Left forelimb (tissue), 1 donor: ENCODE results near the gene MKNK2.
"Not testable (repeated sequence)": the region's sequence is repeated elsewhere in the genome, so short reads cannot be mapped to it uniquely, and the experiment has no call there.

ENCODE experiments used
- DNase-seq: peaks from one replicate; pipeline ENCODE4 v3.0.0-alpha.2; 2018; ENCODE audit warnings: low spot score

Gene MKNK2

DNA sequence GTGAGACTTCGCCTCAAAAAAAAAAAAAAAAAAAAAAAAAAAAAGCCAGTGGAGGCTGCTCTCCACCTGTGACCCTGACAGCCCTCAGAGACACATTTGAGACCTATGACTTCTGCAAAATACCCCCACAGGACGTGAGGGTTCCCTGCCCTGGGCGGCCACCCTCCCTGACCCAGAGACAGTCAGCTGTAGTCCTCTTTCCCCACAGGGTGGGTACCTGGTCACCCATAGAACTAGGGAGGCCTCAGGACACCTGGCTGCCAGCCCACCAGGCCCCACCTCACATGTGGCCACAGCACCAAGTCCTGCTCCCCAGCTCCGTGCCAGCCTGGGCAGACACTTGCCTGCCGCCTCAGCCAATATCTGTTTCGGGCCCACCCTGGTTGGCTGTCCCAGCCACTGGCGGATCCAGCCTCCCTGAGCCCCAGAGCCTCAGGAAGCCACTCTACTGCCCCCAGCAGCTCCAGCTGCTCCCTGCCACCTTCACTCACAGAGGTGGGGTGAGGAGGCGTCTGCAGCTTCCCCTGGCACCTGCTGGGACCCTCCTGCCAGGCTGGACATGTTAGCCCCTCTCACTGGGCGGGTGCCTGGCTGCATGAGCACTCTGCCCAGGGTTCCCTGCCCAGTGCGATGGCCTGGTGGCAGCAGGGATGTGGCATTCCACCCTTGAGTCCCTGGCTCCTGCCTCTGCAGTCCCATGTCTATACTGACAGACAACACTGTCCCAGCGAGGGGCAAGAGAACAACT, 6.9 kb downstream of the MKNK2 start:
- DNase-seq: no peak

DNA sequence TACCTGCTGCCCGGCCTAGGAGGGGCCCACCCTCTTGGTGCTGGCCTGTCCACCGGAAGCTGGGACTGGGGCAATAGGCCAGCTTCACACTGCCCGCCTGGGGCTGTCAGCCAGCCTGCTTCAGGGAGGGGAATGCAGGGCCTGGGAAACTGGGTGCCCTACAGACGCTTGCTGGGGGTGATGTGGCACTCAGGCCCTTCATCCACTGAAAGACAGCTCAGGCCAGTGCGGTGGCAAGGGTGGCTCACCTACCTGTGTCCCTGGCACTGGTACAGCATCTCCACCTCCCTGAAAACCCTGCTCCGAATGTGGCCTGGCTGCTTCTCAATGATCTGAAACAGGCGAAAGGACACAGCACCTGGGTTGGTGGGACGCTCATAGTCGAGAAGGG, 7.8 kb downstream of the MKNK2 start:
- DNase-seq: peak; percentile 59

DNA sequence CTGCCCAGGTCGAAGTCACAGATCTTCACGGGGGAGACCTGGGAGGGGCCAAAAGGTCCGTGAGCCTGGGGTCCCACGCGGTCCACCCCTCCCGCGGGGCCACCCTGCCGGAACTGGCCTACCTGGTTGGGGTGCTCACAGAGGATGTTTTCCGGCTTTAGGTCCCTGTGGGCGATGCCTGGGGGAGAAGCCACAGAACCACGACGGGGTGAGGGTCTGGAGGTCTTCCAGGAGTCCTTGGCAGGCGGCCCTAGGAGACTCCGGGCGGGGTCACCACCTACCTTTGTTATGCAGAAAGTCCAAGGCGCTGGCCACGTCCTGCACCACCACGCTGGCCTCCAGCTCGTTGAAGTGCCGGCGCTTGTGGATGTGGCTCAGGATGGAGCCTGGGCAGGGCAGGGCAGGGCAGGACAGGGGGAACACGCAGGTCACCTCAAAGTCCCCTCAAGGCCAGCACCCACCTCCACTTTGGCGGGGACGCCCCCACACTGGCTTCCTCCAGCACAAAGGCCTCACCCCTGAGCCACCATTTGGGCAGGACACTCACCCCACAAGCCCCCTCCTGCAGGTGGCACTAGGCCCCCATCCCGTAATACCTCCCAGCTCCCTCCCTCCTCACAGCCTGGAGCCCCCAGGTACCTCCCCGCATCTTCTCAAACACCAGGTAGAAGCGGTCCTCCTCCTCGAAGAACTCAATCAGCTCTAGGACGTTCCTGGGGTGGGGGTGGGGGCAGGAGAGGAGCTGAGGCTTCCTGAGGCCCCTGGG, 8.4 kb downstream of the MKNK2 start:
- no peak for DNase-seq

DNA sequence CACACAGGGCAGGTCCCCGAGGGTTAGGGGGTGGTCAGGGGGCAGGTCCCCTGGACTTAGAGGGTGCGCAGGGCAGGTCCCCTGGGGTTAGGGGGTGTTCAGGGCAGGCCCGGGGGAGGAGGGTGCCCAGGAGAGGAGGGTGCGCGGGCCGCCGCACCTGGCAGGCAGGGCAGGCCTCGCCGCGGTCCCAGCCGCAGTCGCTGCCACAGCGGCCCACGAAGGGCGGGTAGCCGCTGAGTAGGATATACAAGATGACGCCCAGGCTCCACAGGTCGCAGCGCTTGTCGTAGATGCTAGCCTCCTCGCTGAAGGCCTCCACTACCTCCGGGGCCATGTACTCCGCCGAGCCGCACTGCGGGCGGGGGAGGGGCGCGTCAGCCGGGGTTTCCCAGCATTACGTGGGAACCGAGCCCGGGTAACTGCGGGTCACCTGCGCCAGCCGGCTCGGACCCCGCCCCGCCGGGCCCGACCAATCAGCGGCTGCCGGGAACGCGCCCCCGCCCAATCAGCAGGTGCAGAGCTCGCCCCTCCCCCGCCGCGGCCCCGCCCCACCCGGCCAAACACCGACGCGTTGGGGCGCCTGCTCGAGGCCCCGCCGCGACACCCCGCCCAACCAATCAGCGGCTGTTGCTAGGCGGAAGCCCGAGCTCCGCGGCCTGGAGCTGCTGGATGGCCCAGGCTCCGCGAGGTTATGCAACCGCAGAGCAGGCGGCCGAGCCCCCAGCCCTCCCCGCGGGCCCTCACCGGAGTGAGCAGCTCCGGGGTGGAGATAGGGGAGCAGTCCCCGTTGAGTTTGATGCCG, 9.2 kb downstream of the MKNK2 start:
- peak; percentile 98 for DNase-seq

DNA sequence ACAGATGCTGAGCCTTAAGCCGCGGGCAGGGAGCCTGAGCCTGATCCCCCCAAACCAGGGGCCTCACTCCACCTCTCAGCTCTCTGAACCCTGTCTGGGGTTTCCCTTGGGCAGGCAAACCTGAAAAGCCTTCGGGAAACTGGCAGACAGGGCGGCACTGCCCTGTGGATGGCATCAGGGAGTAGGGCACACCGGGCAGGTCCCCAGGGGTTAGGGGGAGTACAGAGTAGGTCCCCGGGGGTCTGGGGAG, 9.7 kb downstream of the MKNK2 start:
- DNase-seq: peak; percentile 56

DNA sequence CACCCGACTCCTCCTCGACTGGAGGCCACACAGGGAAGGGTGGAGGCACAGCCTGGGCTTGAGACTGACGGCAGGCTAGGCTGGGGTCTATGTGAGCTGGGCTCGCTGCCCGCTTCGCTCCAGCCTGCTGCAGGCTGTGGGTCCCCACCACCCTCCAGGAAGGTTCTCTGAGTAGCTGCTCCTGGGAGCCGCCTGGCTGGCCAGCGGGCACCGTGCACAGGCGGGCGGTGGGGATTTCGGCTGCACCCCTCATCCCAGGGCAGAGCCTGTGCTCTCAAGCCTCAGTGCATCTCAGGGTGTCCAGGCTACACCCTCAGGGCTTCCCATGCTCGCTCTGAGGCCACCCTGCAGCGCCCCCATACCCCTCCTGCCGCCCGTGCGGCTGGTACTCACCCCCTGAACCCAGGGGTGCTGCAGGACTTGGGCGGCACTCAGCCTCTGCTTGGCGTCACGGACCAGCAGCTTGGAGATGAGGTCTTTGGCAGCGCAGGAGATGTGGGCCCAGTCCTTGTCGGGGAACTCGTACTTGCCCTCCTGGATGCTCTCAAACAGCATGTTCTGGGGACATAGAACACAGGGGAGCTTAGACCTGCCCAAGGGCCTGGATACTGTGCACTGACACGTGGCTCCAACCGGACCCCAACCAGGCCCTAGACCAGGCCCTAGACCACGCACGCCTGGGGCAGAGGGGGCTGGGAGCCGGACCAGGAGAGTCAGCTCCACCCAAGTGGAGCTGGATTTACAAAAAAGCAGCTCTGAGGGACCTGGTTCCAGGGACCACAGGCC, 10.2 kb downstream of the MKNK2 start:
- peak; percentile 59 for DNase-seq

DNA sequence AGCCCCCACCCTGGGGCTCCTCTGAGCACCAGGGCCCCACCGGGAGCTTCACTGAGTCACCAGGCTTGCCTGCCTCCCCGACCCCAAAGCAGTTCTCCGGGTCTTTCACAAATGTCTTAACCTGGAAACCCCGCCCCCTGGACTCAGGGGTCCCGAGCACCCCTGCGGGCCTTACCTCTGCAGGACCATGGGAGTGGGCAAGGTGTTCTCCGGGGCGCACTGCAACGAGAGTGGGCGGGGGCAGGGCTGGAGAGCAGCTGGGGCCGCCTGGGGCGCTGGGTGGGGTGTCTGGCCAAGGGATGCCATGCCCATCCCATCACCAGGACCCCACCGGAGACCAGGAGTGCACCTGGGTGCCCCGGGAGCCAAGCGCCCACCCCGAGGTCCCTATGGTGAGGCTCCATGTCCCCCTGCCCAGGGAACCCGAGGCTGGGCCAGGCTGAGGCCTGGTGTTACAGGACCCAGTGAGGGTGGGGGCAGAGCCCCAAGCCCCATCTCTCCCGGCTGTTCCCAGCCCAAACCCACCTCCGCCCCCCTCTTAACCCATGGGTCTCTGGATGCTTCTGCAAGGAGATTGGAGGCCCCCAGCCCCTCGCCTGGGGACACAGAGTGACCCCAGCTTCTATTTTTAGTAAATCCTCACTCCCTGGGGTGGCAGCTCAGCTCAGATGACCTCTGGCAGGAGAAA, 10.9 kb downstream of the MKNK2 start:
- no peak for DNase-seq

GRCh38 chr19:2039089-2039958, 11.7 kb downstream of the MKNK2 start:
- DNase-seq: peak; percentile 52

- DNase-seq: peak; percentile 46
These were observed 12.6 kb downstream of the MKNK2 start for GRCh38 chr19:2038284-2039088.

- peak; percentile 56 for DNase-seq
These were observed 13.3 kb downstream of the MKNK2 start for GRCh38 chr19:2037651-2038255.

DNA sequence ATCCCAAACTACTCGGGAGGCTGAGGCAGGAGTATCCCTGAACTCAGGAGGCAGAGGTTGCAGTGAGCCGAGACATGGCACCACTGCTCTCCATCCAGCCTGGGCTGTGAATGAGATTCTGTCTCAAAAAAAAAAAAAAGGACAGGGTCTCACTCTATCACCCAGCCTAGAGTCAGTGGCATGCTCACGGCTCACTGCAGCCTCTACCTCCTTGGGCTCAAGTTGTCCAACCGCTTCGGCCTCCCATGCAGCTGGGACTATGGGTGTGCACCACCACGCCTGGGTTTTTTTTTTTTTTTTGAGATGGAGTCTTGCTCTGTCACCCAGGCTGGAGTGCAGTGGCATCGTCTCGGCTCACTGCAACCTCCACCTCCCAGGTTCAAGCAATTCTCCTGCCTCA, 14.6 kb downstream of the MKNK2 start:
- DNase-seq: no peak

- DNase-seq: peak; percentile 44
These were observed 15.5 kb downstream of the MKNK2 start for GRCh38 chr19:2035590-2035991.

- peak; percentile 47 for DNase-seq
These were observed 16.1 kb downstream of the MKNK2 start for GRCh38 chr19:2034729-2035589.

- not testable (repeated sequence) for DNase-seq
These were observed 16.8 kb downstream of the MKNK2 start for GRCh38 chr19:2034253-2034652.

DNA sequence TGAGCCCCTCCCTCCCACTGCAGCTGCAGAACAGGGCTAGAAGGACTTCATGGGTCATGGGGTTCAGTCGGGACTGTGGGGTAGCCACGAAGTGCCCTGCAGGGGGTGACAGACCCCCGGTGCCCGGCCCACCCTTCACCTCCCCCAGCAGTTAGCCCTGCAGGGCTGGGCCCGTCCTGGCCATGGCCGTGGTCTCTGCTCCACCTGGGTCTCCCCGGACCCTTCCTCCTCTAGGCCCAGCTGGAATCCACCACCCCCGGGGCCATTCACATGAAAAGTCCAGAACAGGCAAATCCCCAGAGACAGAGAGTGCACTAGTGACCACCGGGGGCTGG, 17.3 kb downstream of the MKNK2 start:
- DNase-seq: no peak

GRCh38 chr19:2033115-2033824, 17.8 kb downstream of the MKNK2 start:
- no peak for DNase-seq

- peak; percentile 95 for DNase-seq
These were observed 18.6 kb downstream of the MKNK2 start for GRCh38 chr19:2032296-2032941.
